Fibroblast of skin of back (primary cell): ENCODE data around the gene PLPP2.
"Not testable (repeated sequence)": the region's sequence is repeated elsewhere in the genome, so short reads cannot be mapped to it uniquely, and the experiment has no call there.

ENCODE experiments used
- DNase-seq: peaks from one replicate; pipeline ENCODE4 v3.0.0-alpha.2; 2013

The PLPP2 gene

GRCh38 chr19:292281-292884 lies 1.2 kb upstream of the PLPP2 start:
- DNase-seq: no peak

GRCh38 chr19:291561-292280 lies 518 bp upstream of the PLPP2 start:
- no peak for DNase-seq

- DNase-seq: peak; percentile 39
Measured at GRCh38 chr19:290372-291005, 714 bp downstream of the PLPP2 start.

- no peak for DNase-seq
Measured at GRCh38 chr19:289651-290371, 1.4 kb downstream of the PLPP2 start.

GRCh38 chr19:288911-289310 lies 2.3 kb downstream of the PLPP2 start:
- DNase-seq: no peak

GRCh38 chr19:287381-287871 lies 3.8 kb downstream of the PLPP2 start:
- DNase-seq: no peak

- DNase-seq: no peak
Measured at GRCh38 chr19:283395-283794, 7.8 kb downstream of the PLPP2 start.

- no peak for DNase-seq
Measured at GRCh38 chr19:282501-282900, 8.7 kb downstream of the PLPP2 start.

- DNase-seq: no peak
Measured at GRCh38 chr19:281992-282391, 9.2 kb downstream of the PLPP2 start.

- no peak for DNase-seq
Measured at GRCh38 chr19:281156-281853, 9.9 kb downstream of the PLPP2 start.

- DNase-seq: no peak
Measured at GRCh38 chr19:280541-281009, 10.6 kb downstream of the PLPP2 start.

GRCh38 chr19:279656-280055 lies 11.5 kb downstream of the PLPP2 start:
- no peak for DNase-seq

GRCh38 chr19:279231-279630 lies 12.0 kb downstream of the PLPP2 start:
- DNase-seq: no peak

GRCh38 chr19:277581-278165 lies 13.5 kb downstream of the PLPP2 start:
- peak; percentile 44 for DNase-seq

GRCh38 chr19:277131-277530 lies 14.1 kb downstream of the PLPP2 start:
- no peak for DNase-seq

GRCh38 chr19:275958-276646 lies 15.1 kb downstream of the PLPP2 start:
- DNase-seq: no peak

GRCh38 chr19:275000-275399 lies 16.2 kb downstream of the PLPP2 start:
- no peak for DNase-seq

- no peak for DNase-seq
Measured at GRCh38 chr19:273393-273792, 17.8 kb downstream of the PLPP2 start.

- DNase-seq: no peak
Measured at GRCh38 chr19:271856-272255, 19.3 kb downstream of the PLPP2 start.

- DNase-seq: not testable (repeated sequence)
Measured at GRCh38 chr19:270766-271318, 20.4 kb downstream of the PLPP2 start.

GRCh38 chr19:269241-269640 lies 22.0 kb downstream of the PLPP2 start:
- DNase-seq: no peak
